Uterus (tissue), 2 donors: ENCODE data around the gene RMND5B.

Experiments used
- POLR2A ChIP-seq, 2 donors: fragments of 450-650 bp; IDR thresholded peaks; one replicate each; pipeline ENCODE4 v1.6.1; 2016; ENCODE audit warnings: antibody characterized with exemption in 2 of 2, mild to moderate bottlenecking in 1 of 2, moderate library complexity in 1 of 2
- TF ChIP-seq, protein P1 (sequence below), 4 experiments: fragments of 200-600 bp in 2 of 4; fragments of 450-650 bp in 2 of 4; sonication (generic) in 2 of 4; IDR thresholded peaks; one replicate each; pipeline ENCODE4 v1.5.1; 2016 to 2019; ENCODE audit warnings: antibody characterized with exemption in 4 of 4, mild to moderate bottlenecking in 2 of 4, moderate library complexity in 1 of 4

GRCh38 chr5:178106086-178106485, 24.7 kb upstream of the RMND5B start:
- TF ChIP-seq, protein P1, sequence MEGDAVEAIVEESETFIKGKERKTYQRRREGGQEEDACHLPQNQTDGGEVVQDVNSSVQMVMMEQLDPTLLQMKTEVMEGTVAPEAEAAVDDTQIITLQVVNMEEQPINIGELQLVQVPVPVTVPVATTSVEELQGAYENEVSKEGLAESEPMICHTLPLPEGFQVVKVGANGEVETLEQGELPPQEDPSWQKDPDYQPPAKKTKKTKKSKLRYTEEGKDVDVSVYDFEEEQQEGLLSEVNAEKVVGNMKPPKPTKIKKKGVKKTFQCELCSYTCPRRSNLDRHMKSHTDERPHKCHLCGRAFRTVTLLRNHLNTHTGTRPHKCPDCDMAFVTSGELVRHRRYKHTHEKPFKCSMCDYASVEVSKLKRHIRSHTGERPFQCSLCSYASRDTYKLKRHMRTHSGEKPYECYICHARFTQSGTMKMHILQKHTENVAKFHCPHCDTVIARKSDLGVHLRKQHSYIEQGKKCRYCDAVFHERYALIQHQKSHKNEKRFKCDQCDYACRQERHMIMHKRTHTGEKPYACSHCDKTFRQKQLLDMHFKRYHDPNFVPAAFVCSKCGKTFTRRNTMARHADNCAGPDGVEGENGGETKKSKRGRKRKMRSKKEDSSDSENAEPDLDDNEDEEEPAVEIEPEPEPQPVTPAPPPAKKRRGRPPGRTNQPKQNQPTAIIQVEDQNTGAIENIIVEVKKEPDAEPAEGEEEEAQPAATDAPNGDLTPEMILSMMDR (IDR thresholded peaks at IDR 0.05) = no peak
- TF ChIP-seq POLR2A (IDR thresholded peaks at IDR 0.05) = no peak
